ENCODE measurements around the gene MRPS23.

GRCh38 chr17:57877803-57878377 lies 28.0 kb upstream of the MRPS23 start:
- TF ChIP-seq CTCF (IDR thresholded peaks at IDR 0.05) (no peak), POLR2A (IDR thresholded peaks at IDR 0.05) (no peak), POLR2AphosphoS5 (IDR thresholded peaks at IDR 0.05) (no peak), EP300 (IDR thresholded peaks at IDR 0.05; ENCODE audit: low read depth) (no peak)

All from transverse colon (tissue), 4 donors.